IMR-90 (cell line): ENCODE data around the gene LLGL1. TPM values are rescaled to one million over a fixed set of nuclear protein-coding genes. Genes with fewer than 3 reads are reported as not detected.

Source experiments
- ATAC-seq: fragments of 200-7000 bp; cut with Tn5 transposase; 2 replicates; pipeline ENCODE4 v1.9.1; 2020; ENCODE audit warnings: low read depth, mild to moderate bottlenecking, moderate library complexity
- BruUV-seq: library from RNA; stranded (reverse); fragments of 400-500 nt; replicated peaks from 2 replicates; lab custom pipeline; 2021; lab: Mats Ljungman, UMichigan
- CTCF ChIA-PET: fragments of 300-600 bp; formaldehyde crosslinking; extraction: SDS; loops from one replicate; lab custom pipeline; 2021; ENCODE audit warnings: antibody characterized with exemption; lab: Yijun Ruan, JAX
- POLR2A ChIA-PET: fragments of 300-600 bp; sonication (Branson Sonifier 250); formaldehyde crosslinking; loops from one replicate; lab custom pipeline; 2022; ENCODE audit warnings: antibody characterized with exemption; ENCODE audit not compliant: unreplicated experiment; lab: Charles Lee
- DNase-seq: peaks from one replicate; pipeline ENCODE4 v3.0.0; 2013
- H2AFZ ChIP-seq: replicated peaks from 2 replicates; pipeline ENCODE3; 2013; ENCODE audit warnings: low read length, mild to moderate bottlenecking; ENCODE audit not compliant: poor library complexity
- H2AK5ac ChIP-seq: 2 replicates; pipeline ENCODE4 v1.6.1; 2013; ENCODE audit warnings: low read depth, low read length, inconsistent platforms
- H2AK9ac ChIP-seq: replicated peaks from 2 replicates; pipeline ENCODE3; 2013; ENCODE audit warnings: mild to moderate bottlenecking, low read depth, low read length, moderate library complexity; ENCODE audit not compliant: poor library complexity
- H2BK120ac ChIP-seq: 2 replicates; pipeline ENCODE4 v1.6.1; 2013; ENCODE audit warnings: low read depth, low read length, inconsistent platforms
- H2BK15ac ChIP-seq: 3 replicates; pipeline ENCODE4 v1.6.1; 2013; ENCODE audit warnings: low read depth, low read length, inconsistent platforms
- H2BK20ac ChIP-seq: 2 replicates; pipeline ENCODE4 v1.6.1; 2013; ENCODE audit warnings: low read depth, mild to moderate bottlenecking, inconsistent platforms, low read length, moderate library complexity
- H2BK5ac ChIP-seq: 2 replicates; pipeline ENCODE4 v1.6.1; 2013; ENCODE audit warnings: mild to moderate bottlenecking, low read depth, low read length, inconsistent platforms; ENCODE audit not compliant: poor library complexity, severe bottlenecking
- H3K14ac ChIP-seq: replicated peaks from 2 replicates; pipeline ENCODE4 v1.6.1; 2013; ENCODE audit warnings: low read depth, low read length, inconsistent platforms
- H3K18ac ChIP-seq: 2 replicates; pipeline ENCODE4 v1.6.1; 2013; ENCODE audit warnings: low read depth, low read length, control low read depth
- H3K23ac ChIP-seq: 2 replicates; pipeline ENCODE4 v1.6.1; 2013; ENCODE audit warnings: low read depth, low read length, inconsistent platforms
- H3K27ac ChIP-seq: 2 replicates; pipeline ENCODE4 v1.5.1; 2013; ENCODE audit warnings: mild to moderate bottlenecking, control low read depth, low read length; ENCODE audit not compliant: insufficient read depth
- H3K27me3 ChIP-seq: 2 replicates; pipeline ENCODE4 v1.6.1; 2013; ENCODE audit warnings: low read length; ENCODE audit not compliant: control insufficient read depth, insufficient read depth
- H3K36me3 ChIP-seq: 2 replicates; pipeline ENCODE4 v1.6.1; 2013; ENCODE audit warnings: low read length, mixed read lengths; ENCODE audit not compliant: control insufficient read depth, insufficient read depth
- H3K4ac ChIP-seq: 2 replicates; pipeline ENCODE4 v1.6.1; 2013; ENCODE audit warnings: low read depth, low read length, inconsistent platforms
- H3K4me1 ChIP-seq: 2 replicates; pipeline ENCODE4 v1.6.1; 2013; ENCODE audit warnings: low read length, mixed read lengths; ENCODE audit not compliant: control insufficient read depth, insufficient read depth
- H3K4me2 ChIP-seq: 2 replicates; pipeline ENCODE4 v1.6.1; 2013; ENCODE audit warnings: low read depth, mild to moderate bottlenecking, control low read depth, low read length, moderate library complexity
- H3K4me3 ChIP-seq: 2 replicates; pipeline ENCODE4 v1.5.1; 2013; ENCODE audit warnings: low read depth, mild to moderate bottlenecking, control low read depth, low read length, moderate library complexity; ENCODE audit not compliant: insufficient read depth
- H3K56ac ChIP-seq: 2 replicates; pipeline ENCODE4 v1.6.1; 2013; ENCODE audit warnings: low read length, inconsistent platforms; ENCODE audit not compliant: insufficient read depth; ENCODE audit errors: extremely low read depth
- H3K79me1 ChIP-seq, 2 experiments: 2 replicates each; pipeline ENCODE4 v1.6.1; 2013; ENCODE audit warnings: low read length in 2 of 2, inconsistent platforms in 1 of 2, low read depth in 1 of 2
- H3K9ac ChIP-seq: 2 replicates; pipeline ENCODE4 v1.6.1; 2013; ENCODE audit warnings: low read depth, low read length, control low read depth
- H3K9me1 ChIP-seq: 2 replicates; pipeline ENCODE4 v1.6.1; 2013; ENCODE audit warnings: low read length, inconsistent platforms; ENCODE audit not compliant: insufficient read depth
- H3K9me3 ChIP-seq: 2 replicates; pipeline ENCODE4 v1.6.1; 2013; ENCODE audit warnings: low read length; ENCODE audit not compliant: control insufficient read depth, insufficient read depth
- H4K20me1 ChIP-seq: 2 replicates; pipeline ENCODE4 v1.6.1; 2013; ENCODE audit warnings: low read length, inconsistent platforms; ENCODE audit not compliant: insufficient read depth
- H4K5ac ChIP-seq: 2 replicates; pipeline ENCODE4 v1.6.1; 2013; ENCODE audit warnings: mild to moderate bottlenecking, low read depth, low read length, control low read depth
- H4K8ac ChIP-seq, 2 experiments: 2 replicates each; pipeline ENCODE4 v1.6.1; 2013; ENCODE audit warnings: low read depth in 2 of 2, low read length in 2 of 2, control low read depth in 1 of 2, inconsistent platforms in 1 of 2
- H4K91ac ChIP-seq: 2 replicates; pipeline ENCODE4 v1.6.1; 2013; ENCODE audit warnings: low read depth, low read length, inconsistent platforms; ENCODE audit not compliant: insufficient read depth
- BHLHE40 ChIP-seq: fragments of 150-350 bp; IDR thresholded peaks from 2 replicates; pipeline ENCODE4 v1.6.1; 2016; ENCODE audit warnings: mild to moderate bottlenecking, low read depth, low read length
- CEBPB ChIP-seq: IDR thresholded peaks from 2 replicates; pipeline ENCODE4 v1.6.1; 2012; ENCODE audit warnings: low read depth, low read length, improper control_type of control experiment
- CHD1 ChIP-seq: IDR thresholded peaks from 2 replicates; pipeline ENCODE4 v1.6.1; 2012; ENCODE audit warnings: low read depth, low read length, improper control_type of control experiment
- CTCF ChIP-seq: conservative IDR thresholded peaks from 2 replicates; pipeline ENCODE4 v1.5.1; 2012; ENCODE audit warnings: mild to moderate bottlenecking, low read depth, low read length, improper control_type of control experiment
- ELK1 ChIP-seq: fragments of 150-350 bp; IDR thresholded peaks from 2 replicates; pipeline ENCODE4 v1.6.1; 2016; ENCODE audit warnings: low read depth, mild to moderate bottlenecking, low read length, moderate library complexity, borderline replicate concordance
- FOS ChIP-seq: fragments of 150-350 bp; IDR thresholded peaks from 2 replicates; pipeline ENCODE4 v1.6.1; 2016; ENCODE audit warnings: low read depth, low read length
- MAFK ChIP-seq: IDR thresholded peaks from 2 replicates; pipeline ENCODE4 v1.6.1; 2012; ENCODE audit warnings: low read depth, low read length, improper control_type of control experiment
- MAZ ChIP-seq: IDR thresholded peaks from 2 replicates; pipeline ENCODE4 v1.6.1; 2012; ENCODE audit warnings: low read depth, mild to moderate bottlenecking, low read length, improper control_type of control experiment, moderate library complexity, borderline replicate concordance
- MXI1 ChIP-seq: IDR thresholded peaks from 2 replicates; pipeline ENCODE4 v1.6.1; 2012; ENCODE audit warnings: low read depth, mild to moderate bottlenecking, low read length, moderate library complexity, borderline replicate concordance
- NFE2L2 ChIP-seq: fragments of 150-350 bp; IDR thresholded peaks from 2 replicates; pipeline ENCODE4 v1.6.1; 2016; ENCODE audit warnings: low read depth, mild to moderate bottlenecking, low read length
- POLR2A ChIP-seq: IDR thresholded peaks from 2 replicates; pipeline ENCODE4 v1.6.1; 2012; ENCODE audit warnings: mild to moderate bottlenecking, low read depth, low read length
- RAD21 ChIP-seq: IDR thresholded peaks from 2 replicates; pipeline ENCODE4 v1.6.1; 2012; ENCODE audit warnings: low read length, improper control_type of control experiment
- RCOR1 ChIP-seq: IDR thresholded peaks from 2 replicates; pipeline ENCODE4 v1.6.1; 2012; ENCODE audit warnings: mild to moderate bottlenecking, low read length, improper control_type of control experiment; ENCODE audit not compliant: insufficient replicate concordance
- RFX5 ChIP-seq: IDR thresholded peaks from 2 replicates; pipeline ENCODE4 v1.8.0; 2012; ENCODE audit warnings: low read depth, mild to moderate bottlenecking, low read length, moderate library complexity
- SMC3 ChIP-seq: fragments of 150-350 bp; IDR thresholded peaks from 2 replicates; pipeline ENCODE4 v1.6.1; 2016; ENCODE audit warnings: low read depth, mild to moderate bottlenecking, antibody characterized with exemption, low read length, moderate library complexity
- USF2 ChIP-seq: fragments of 150-350 bp; IDR thresholded peaks from 2 replicates; pipeline ENCODE4 v1.6.1; 2017; ENCODE audit warnings: mild to moderate bottlenecking, antibody characterized with exemption, low read length, low read depth
- WGBS, 2 experiments: methylation state at CpG; one replicate each; pipeline versions ENCODE4 v1.1.5 to v1.1.7; 2013; ENCODE audit warnings: missing lambda C conversion rate in 2 of 2; ENCODE audit not compliant: insufficient read length in 1 of 2; ENCODE audit errors: extremely low coverage in 2 of 2; 5-methylcytosine and 5-hydroxymethylcytosine counted together
- dilution Hi-C: fragments of 300-500 bp; cut with HindIII; formaldehyde crosslinking; loops from one replicate; pipeline ENCODE4 v1.14.3; 2018; ENCODE audit warnings: low sequenced_read_pairs; ENCODE audit not compliant: unreplicated experiment
- in situ Hi-C: fragments of 300-500 bp; cut with MboI; formaldehyde crosslinking; loops from 3 replicates; pipeline ENCODE4 v1.14.3; 2019; ENCODE audit warnings: low sequenced_read_pairs, inconsistent platforms, mixed read lengths
- intact Hi-C: fragments of 100-400 bp; cut with micrococcal nuclease; formaldehyde crosslinking; loops from 2 replicates; pipeline ENCODE4 v1.10.0; 2022
- polyA plus RNA-seq, 3 experiments: library from polyadenylated mRNA; depleted of rRNA; stranded (reverse); fragments of >200 nt; gene quantifications; 2 replicates each; pipeline ENCODE4 v1.2.3, GENCODE V29; 2012; ENCODE audit warnings: low replicate concordance in 1 of 3
- total RNA-seq: library from RNA; depleted of rRNA; stranded (reverse); fragments of >200 nt; gene quantifications from 2 replicates; pipeline ENCODE4 v1.2.3, GENCODE V29; 2012

LLGL1 gene
- total and polyA plus RNA-seq, 2 of the 4 experiments (the other 2 are of a cell fraction), result 40.1 to 52.9 TPM

- Histone ChIP-seq H2BK15ac (no peak overlapping the region), H3K4me1 (peaks cover 17% of the 10 kb centered on the region), H4K91ac (no peak overlapping the region), H2AFZ (no peak overlapping the region), H3K4ac (no peak overlapping the region), H2AK5ac (peak overlapping the region; percentile 56), H3K9me1 (peaks cover 23% of the 10 kb centered on the region), H2BK5ac (no peak overlapping the region), H4K20me1 (peaks cover 23% of the 10 kb centered on the region), H2BK120ac (no peak overlapping the region), H3K4me2 (no peak overlapping the region), H3K23ac (no peak overlapping the region), H3K27ac (no peak overlapping the region), H2BK20ac (no peak overlapping the region), H3K9me3 (no peaks in the 10 kb centered on the region), H3K14ac (no peak overlapping the region), H3K27me3 (no peaks in the 10 kb centered on the region), H3K4me3 (no peak overlapping the region), H3K9ac (no peak overlapping the region), H3K79me1 (peaks cover 7 to 26% of the 10 kb centered on the region in 2 experiments; a peak in 3 of 4 replicates), H3K36me3 (peaks cover 3% of the 10 kb centered on the region; the same call in 1 of the 2 replicates), H3K56ac (no peak overlapping the region), H4K5ac (peak overlapping the region; percentile 24; the same call in 1 of the 2 replicates), H4K8ac (peak overlapping the region; percentile 59 to 99; a peak in 2 of 4 replicates), H3K18ac (no peak overlapping the region), H2AK9ac (no peak overlapping the region)
- TF ChIP-seq CTCF (no peak), CHD1 (no peak), ELK1 (no peak), MXI1 (no peak), USF2 (no peak), SMC3 (no peak), NFE2L2 (no peak), MAZ (no peak), RFX5 (no peak), FOS (no peak), BHLHE40 (no peak), RCOR1 (no peak), POLR2A (no peak), RAD21 (no peak), MAFK (no peak), CEBPB (no peak)
- intact Hi-C loops (loop anchor here (5.0 kb wide), 1 partner anchor 84 kb away; no protein-coding TSS in a partner anchor), in situ Hi-C loops (no loop called here), dilution Hi-C loops (no loop called here)
- no TSS peak for BruUV-seq
- WGBS, 2 experiments, result no CpG with 5 or more reads among the region's 5 CpGs
- ATAC-seq, result no peak
- ChIA-PET CTCF (no interaction called here), POLR2A (no interaction called here)
- peak; percentile 29 for DNase-seq
Measured at GRCh38 chr17:18181358-18181757, 44.1 kb upstream of the LLGL1 start.
